GM20000 (cell line): ENCODE results near the gene VANGL2.

ENCODE experiments used
- DNase-seq: peaks from one replicate; pipeline ENCODE4 v3.0.0; 2012; ENCODE audit warnings: low spot score
- TF ChIP-seq, protein P1 (sequence below): IDR thresholded peaks from 2 replicates; pipeline ENCODE4 v1.5.1; 2012; ENCODE audit warnings: mild to moderate bottlenecking, control low read depth; ENCODE audit errors: extremely low read depth, missing control alignments

VANGL2 gene

DNA sequence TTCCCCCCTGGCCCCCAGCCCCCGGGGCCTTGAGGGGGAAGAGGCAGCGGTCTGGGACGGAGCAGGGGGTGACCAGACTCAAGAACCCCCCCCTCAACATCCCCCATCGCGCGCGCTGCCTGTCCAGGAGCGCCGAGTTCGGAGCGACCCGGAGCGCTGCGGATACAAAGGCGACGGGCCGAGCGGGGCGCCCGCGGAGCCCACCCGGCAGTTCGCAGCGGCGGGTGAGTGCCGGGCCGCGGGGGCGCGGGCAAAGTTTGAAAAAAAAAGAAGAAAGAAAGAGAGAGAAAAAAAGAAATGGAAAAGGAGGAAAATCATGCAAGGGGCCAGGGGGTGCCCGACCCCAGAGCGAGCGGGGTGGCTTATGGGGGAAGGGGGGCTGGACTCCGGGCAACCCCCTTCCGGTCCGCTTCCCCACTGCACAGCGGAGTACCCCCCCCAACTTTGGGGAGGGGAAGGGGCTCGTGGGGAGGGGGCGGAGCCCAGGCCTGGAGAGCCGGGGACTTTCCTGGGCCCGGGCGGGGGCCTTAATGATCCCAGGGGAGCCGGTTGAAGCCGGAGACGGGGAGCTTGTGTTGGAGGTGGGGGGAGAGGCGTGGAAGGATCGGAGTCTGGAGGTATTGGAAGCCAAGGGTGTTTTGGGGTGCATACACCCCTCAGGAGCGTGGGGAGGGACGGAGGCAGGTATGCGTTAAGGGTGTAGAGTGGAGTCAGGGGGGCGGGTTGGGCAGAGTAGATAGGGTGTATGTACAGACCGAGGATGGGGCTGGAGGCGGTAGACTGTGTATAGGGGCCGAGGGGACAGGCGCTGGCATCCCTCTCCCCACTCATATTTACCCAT lies 502 bp downstream of the VANGL2 start:
- TF ChIP-seq, protein P1, sequence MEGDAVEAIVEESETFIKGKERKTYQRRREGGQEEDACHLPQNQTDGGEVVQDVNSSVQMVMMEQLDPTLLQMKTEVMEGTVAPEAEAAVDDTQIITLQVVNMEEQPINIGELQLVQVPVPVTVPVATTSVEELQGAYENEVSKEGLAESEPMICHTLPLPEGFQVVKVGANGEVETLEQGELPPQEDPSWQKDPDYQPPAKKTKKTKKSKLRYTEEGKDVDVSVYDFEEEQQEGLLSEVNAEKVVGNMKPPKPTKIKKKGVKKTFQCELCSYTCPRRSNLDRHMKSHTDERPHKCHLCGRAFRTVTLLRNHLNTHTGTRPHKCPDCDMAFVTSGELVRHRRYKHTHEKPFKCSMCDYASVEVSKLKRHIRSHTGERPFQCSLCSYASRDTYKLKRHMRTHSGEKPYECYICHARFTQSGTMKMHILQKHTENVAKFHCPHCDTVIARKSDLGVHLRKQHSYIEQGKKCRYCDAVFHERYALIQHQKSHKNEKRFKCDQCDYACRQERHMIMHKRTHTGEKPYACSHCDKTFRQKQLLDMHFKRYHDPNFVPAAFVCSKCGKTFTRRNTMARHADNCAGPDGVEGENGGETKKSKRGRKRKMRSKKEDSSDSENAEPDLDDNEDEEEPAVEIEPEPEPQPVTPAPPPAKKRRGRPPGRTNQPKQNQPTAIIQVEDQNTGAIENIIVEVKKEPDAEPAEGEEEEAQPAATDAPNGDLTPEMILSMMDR = no peak

GRCh38 chr1:160401487-160401805 lies 1.1 kb downstream of the VANGL2 start:
- no peak for DNase-seq
- TF ChIP-seq, protein P1 = no peak

More for the DNA sequence above, 502 bp downstream of the VANGL2 start:
- DNase-seq = peak; percentile 57

GRCh38 chr1:160402001-160402795 lies 1.8 kb downstream of the VANGL2 start:
- TF ChIP-seq, protein P1 = no peak

DNA sequence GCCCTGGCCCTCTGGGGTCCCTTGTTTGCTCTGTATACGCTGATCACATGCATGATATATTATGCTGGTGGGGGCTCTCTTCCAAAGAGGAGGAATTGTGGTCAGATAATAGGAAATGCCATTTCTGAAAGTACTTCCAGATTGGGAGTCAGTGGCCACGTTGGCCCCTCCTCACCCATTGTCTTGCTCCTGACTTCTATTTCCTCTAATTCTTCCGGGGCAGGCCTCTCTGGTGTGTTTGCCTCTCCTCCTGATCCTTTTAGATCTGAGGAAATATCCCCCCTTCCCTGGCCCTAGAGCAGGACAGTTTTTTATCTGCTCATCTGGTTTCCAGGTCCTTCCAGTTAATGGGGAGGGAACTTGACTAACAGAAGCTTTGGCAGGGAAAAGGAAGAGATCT lies 2.9 kb downstream of the VANGL2 start:
- DNase-seq = no peak

More at GRCh38 chr1:160402001-160402795, 1.8 kb downstream of the VANGL2 start:
- no peak for DNase-seq

DNA sequence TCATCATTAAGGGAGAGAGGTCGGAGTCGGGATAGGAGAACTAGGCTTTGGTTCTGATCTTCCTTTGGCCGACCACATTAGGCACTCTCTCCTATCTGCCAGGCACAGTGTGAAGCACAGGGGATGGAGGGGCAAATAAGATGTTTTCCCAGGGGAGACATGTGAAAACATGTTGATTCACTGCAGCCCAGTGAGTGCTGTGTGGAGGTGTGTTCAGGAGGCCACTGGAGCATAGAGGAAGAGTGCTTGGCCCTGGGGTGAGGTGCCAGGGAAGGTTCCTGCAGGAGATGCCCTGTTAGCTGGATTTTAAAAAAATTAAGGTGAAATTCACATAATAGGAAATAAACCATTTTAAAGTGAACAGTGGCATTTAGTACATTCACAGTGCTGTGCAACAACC lies 3.7 kb downstream of the VANGL2 start:
- TF ChIP-seq, protein P1 = no peak
- no peak for DNase-seq

More for the DNA sequence above, 2.9 kb downstream of the VANGL2 start:
- TF ChIP-seq, protein P1 = no peak

DNA sequence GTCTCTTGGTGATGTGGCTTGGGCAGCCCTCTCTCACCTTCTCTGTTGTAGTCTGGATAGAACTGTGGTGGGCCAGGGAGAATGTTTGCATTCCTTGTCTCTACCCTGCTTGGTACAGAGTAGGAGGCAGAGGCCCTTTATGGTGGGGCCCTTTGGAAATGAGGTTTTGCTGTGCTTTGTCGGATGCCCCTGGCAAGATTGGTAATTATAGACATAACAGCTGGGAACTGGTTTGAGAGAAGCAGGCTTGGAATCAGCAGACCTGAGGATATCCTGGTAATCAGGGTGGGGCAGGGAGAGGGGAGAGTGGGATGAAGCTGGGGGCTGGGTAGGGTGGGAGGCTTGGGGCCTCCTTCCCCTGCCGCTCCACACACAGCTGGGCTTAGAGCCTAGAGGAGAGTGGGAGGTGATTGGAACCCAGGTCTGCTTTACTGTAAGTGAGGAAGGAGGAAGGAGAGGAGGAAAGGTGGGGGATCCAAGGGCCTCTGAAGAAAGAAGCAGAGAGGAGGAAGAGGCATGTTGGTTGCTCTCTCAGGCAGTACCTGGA lies 5.0 kb downstream of the VANGL2 start:
- TF ChIP-seq, protein P1 = no peak

More for the DNA sequence above, 5.0 kb downstream of the VANGL2 start:
- no peak for DNase-seq
